ENCODE results near the gene EFNB1.

- TF ChIP-seq CTCF (conservative IDR thresholded peaks at IDR 0.05; ENCODE audit: low read length) (no peak), EZH2phosphoT487 (IDR thresholded peaks at IDR 0.05; ENCODE audit: borderline replicate concordance, low read depth, low read length) (no peak)
These were observed 1.6 kb upstream of the EFNB1 start for GRCh38 chrX:68827256-68827655.

Data from OCI-LY7 (cell line).